Measurements from ENCODE around the gene STX5. TPM values are rescaled to one million over a fixed set of nuclear protein-coding genes. Genes with fewer than 3 reads are reported as not detected.
"Not testable (repeated sequence)": the region's sequence is repeated elsewhere in the genome, so short reads cannot be mapped to it uniquely, and the experiment has no call there.

The STX5 gene
- total RNA-seq, 3 donors from 2014 or later, result 38.7 to 44.3 (median 41.7) TPM

DNA sequence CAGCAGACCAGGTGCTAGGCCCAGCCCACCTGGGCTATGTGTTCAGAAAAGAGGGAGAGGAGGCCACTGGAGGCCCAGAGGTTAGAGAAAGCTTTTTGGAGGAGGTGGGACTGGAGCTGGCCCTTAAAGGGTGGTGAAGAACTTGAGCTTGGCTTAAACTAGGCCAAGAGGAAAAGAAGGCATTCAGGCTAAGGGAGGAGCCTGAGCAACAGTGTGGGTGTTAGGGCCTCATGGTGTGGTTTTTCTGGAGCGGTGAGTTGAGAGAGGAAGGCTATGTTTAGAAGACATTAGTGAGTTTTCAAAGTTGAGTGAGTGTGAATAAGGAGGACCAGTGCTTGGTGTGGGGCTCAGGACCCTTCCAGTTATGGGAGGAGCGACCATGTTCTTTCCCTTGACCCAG lies 54.5 kb downstream of the STX5 start:
- intact Hi-C loops (cut with DNase I, micrococcal nuclease), result no loop called here
- Histone ChIP-seq H3K36me3 (ENCODE audit: low read depth) (no peaks in the 10 kb centered on the region), H3K4me3 (no peak overlapping the region), H3K4me1 (ENCODE audit: low read depth) (no peaks in the 10 kb centered on the region), H3K9me3 (no peaks in the 10 kb centered on the region)
- DNase-seq, result no peak
- no peak for ATAC-seq
- no peak for TF ChIP-seq CTCF (IDR thresholded peaks at IDR 0.05)

GRCh38 chr11:62775646-62776045 lies 56.2 kb downstream of the STX5 start:
- Histone ChIP-seq H3K36me3 (ENCODE audit: low read depth) (no peaks in the 10 kb centered on the region), H3K9me3 (no peaks in the 10 kb centered on the region)
- no peak for TF ChIP-seq CTCF (IDR thresholded peaks at IDR 0.05)

DNA sequence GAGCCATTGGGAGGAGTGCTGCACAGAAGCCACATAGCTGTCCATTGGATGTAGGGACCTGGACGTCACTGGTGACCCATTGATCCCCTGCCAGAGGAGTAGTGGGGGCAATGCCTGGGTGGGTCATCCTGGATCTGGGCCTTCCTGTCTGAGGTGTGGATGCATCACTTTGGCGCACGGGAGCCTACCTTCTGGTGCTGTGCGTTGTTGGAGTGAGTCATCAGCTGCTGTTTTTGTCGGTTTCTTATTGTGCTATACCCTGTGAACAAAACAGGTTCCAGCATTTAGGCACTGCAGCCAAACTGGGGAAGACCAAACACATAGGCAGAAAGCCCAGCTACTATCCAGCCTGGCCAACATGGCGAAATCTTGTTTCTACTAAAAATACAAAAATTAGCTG lies 57.4 kb downstream of the STX5 start:
- DNase-seq (peak in 1 of 3 donors; percentile 40), ATAC-seq (no peak)
- Histone ChIP-seq H3K36me3 (ENCODE audit: low read depth) (no peaks in the 10 kb centered on the region), H3K4me1 (ENCODE audit: low read depth) (peaks cover 7% of the 10 kb centered on the region), H3K9me3 (no peaks in the 10 kb centered on the region), H3K4me3 (no peak overlapping the region)
- TF ChIP-seq CTCF (IDR thresholded peaks at IDR 0.05), result no peak
- intact Hi-C loops (cut with DNase I, micrococcal nuclease), result no loop called here

More at GRCh38 chr11:62775646-62776045, 56.2 kb downstream of the STX5 start:
- intact Hi-C loops (cut with DNase I, micrococcal nuclease), result no loop called here
- DNase-seq, result peak in 1 of 3 donors; percentile 25
- no peak for ATAC-seq
- H3K4me1 ChIP-seq (ENCODE audit: low read depth), result no peaks in the 10 kb centered on the region
- no peak overlapping the region for H3K4me3 ChIP-seq

DNA sequence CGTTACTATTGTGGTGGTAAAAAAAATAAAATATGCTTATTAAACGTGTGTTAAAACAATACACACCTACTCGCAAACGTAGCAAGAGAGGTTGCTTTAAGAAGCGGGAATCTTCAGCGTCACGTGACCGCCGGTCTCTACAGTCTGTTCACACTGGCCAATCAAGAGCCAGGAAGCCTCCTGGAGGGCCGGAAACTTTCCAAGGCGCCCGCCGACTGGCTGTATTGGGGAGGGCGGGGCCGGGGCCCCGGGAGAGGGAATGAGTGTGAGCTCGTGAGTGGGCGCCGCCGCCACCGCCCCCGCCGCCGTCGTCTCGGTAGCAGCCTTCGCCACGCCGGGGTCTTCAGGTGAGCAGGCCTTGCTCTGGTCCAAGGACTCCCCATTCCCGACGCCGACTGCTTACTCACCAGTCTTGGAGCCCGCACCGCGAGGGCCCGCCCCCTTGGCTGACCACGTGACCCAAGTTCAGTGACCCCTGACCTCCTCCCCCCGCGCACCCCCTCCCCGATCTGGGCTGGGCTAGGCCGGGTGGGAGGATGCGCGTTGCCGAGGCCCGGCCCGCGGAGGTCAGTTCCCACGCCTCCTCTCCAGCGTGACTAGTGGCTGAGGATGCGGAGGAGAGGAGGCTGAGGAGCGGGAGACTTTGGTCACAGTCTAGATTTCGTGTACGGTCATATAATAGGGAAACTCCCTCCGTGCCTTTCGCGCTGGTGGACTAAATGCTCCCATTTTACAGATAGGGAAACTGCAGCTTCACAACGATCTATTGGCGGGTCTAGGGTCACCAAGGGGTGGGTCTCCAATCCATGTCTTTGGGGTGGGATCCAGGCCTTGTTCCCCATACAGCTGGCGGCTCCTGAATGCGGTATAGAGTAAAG lies 60.5 kb downstream of the STX5 start, which contains the start of gene TAF6L:
Gene TAF6L (plus strand): TSS at position 253 of the 878 bp plus-strand sequence. CDS start 4,388 bp downstream, outside the sequence.
- no peaks in the 10 kb centered on the region for H3K9me3 ChIP-seq
- TF ChIP-seq CTCF (IDR thresholded peaks at IDR 0.05), result no peak
- H3K4me3 ChIP-seq, result peak within 1 kb of the TSS; percentile 36
- H3K4me1 ChIP-seq (ENCODE audit: low read depth), result peaks cover 7% of the 10 kb centered on the region
- no peaks in the 10 kb centered on the region for H3K36me3 ChIP-seq (ENCODE audit: low read depth)
- intact Hi-C loops (cut with DNase I, micrococcal nuclease), result no loop called here
- ATAC-seq, result peak; percentile 96
- peak; percentile 97 to 99 (median 98) for DNase-seq

DNA sequence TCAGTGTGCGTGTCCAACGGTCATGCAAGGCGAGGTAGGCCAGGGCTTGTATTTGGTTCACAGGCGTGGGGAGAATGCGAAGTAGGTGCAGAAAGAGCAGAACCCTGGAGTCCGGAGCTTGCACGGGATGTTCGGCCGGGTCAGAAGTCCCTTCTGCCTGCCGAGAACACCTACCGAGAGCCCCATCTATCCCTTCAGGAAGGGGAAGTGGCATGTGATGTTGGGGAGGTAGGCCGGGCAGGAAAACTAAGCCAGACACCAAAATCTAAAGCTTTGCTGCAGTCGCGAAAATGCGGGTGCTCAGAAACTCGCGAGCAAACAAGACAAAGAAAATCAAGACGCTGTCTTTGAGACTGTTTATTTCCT lies 61.1 kb downstream of the STX5 start:
- peak overlapping the region; percentile 36 for H3K4me3 ChIP-seq
- no peaks in the 10 kb centered on the region for H3K36me3 ChIP-seq (ENCODE audit: low read depth)
- intact Hi-C loops (cut with DNase I, micrococcal nuclease), result no loop called here
- H3K9me3 ChIP-seq, result no peaks in the 10 kb centered on the region
- TF ChIP-seq CTCF (IDR thresholded peaks at IDR 0.05), result no peak
- DNase-seq, result peak; percentile 38 to 52 (median 51)
- peaks cover 7% of the 10 kb centered on the region for H3K4me1 ChIP-seq (ENCODE audit: low read depth)
- peak; percentile 11 for ATAC-seq

DNA sequence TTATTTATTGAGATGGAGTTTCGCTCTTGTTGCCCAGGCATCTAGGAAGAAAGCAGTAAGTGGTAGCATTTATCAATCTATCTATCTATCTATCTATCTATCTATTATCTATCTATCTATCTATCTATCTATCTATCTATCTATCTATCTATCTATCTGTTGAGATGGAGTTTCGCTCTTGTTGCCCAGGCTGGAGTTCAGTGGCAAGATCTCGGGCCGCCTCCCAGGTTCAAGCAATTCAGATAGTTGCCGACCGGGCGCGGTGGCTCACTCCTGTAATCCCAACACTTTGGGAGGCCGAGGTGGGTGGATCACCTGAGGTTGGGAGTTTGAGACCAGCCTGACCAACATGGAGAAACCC lies 71.0 kb downstream of the STX5 start:
- Histone ChIP-seq H3K4me3 (peak overlapping the region; percentile 27), H3K4me1 (ENCODE audit: low read depth) (peaks cover 11% of the 10 kb centered on the region)
- DNase-seq, result peak; percentile 21 to 58 (median 49)
- ATAC-seq; intact Hi-C loops (cut with DNase I, micrococcal nuclease); H3K9me3 ChIP-seq; H3K36me3 ChIP-seq (ENCODE audit: low read depth): not testable (repeated sequence)
